Thyroid gland (tissue), 4 donors: ENCODE data around the gene PPIE. TPM values are rescaled to one million over a fixed set of nuclear protein-coding genes. Genes with fewer than 3 reads are reported as not detected.

Source experiments
- DNase-seq, 2 donors: peaks; one replicate each; pipeline ENCODE4 v3.0.0-alpha.2; 2019
- H3K27ac ChIP-seq, 3 donors: fragments of 200-600 bp; sonication (generic); 1 replicate in 2 of 3; 2 replicates in 1 of 3; pipeline ENCODE4 v1.5.1; 2016 to 2019; ENCODE audit warnings: mild to moderate bottlenecking in 1 of 3, moderate library complexity in 1 of 3
- H3K27me3 ChIP-seq: fragments of 200-600 bp; sonication (generic); one replicate; pipeline ENCODE4 v1.5.1; 2019
- H3K36me3 ChIP-seq, 2 donors: fragments of 200-600 bp; sonication (generic); one replicate each; pipeline ENCODE4 v1.5.1; 2016 to 2019
- H3K4me1 ChIP-seq, 2 donors: fragments of 200-600 bp; sonication (generic); one replicate each; pipeline ENCODE4 v1.5.1; 2017 to 2019
- H3K4me3 ChIP-seq, 3 donors: fragments of 200-600 bp; sonication (generic); replicated peaks in 1 of 3; 1 replicate in 2 of 3; 2 replicates in 1 of 3; pipeline ENCODE4 v1.5.1; 2016; ENCODE audit warnings: mild to moderate bottlenecking in 1 of 3
- H3K9me3 ChIP-seq: fragments of 200-600 bp; sonication (generic); one replicate; pipeline ENCODE4 v1.5.1; 2017
- CTCF ChIP-seq, 6 experiments: fragments of 200-600 bp in 3 of 6; fragments of 450-650 bp in 3 of 6; sonication (generic) in 3 of 6; IDR thresholded peaks; one replicate each; pipeline ENCODE4 v1.5.1; 2016 to 2019; ENCODE audit warnings: antibody characterized with exemption in 6 of 6, mild to moderate bottlenecking in 2 of 6, inconsistent platforms in 1 of 6, moderate library complexity in 1 of 6
- POLR2A ChIP-seq, 2 donors: fragments of 450-650 bp; IDR thresholded peaks; one replicate each; pipeline ENCODE4 v1.6.1; 2017; ENCODE audit warnings: antibody characterized with exemption in 2 of 2, mild to moderate bottlenecking in 2 of 2, moderate library complexity in 1 of 2
- WGBS, 2 donors: methylation state at CpG; one replicate each; pipeline ENCODE4 v1.1.5; 2017; 5-methylcytosine and 5-hydroxymethylcytosine counted together
- intact Hi-C: fragments of 100-400 bp; cut with DNase I; formaldehyde crosslinking; loops from one replicate; pipeline ENCODE4 v1.15.1; 2023
- total RNA-seq, 4 donors: library from RNA; depleted of rRNA; stranded (reverse); fragments of >200 nt; gene quantifications; one replicate each; pipeline ENCODE4 v1.2.3, GENCODE V29; 2016

Gene PPIE
- total RNA-seq, 4 donors from 2014 or later, result 47.1 to 52.7 (median 50.9) TPM

GRCh38 chr1:39691383-39692151 lies 47.1 kb upstream of the PPIE start, which contains the start of gene HPCAL4:
HPCAL4 (minus strand) TSS chr1:39691433; CDS start chr1:39684603, 6,830 bp downstream.
- no peaks in the 10 kb centered on the region for H3K9me3 ChIP-seq
- intact Hi-C loops, result no loop called here
- H3K36me3 ChIP-seq, result no peaks in the 10 kb centered on the region
- TF ChIP-seq POLR2A (IDR thresholded peaks at IDR 0.05) (peak in 1 of 2 donors; percentile 70), CTCF (IDR thresholded peaks at IDR 0.05) (no peak)
- peak within 1 kb of the TSS in 1 of 3 donors; percentile 24 for H3K4me3 ChIP-seq
- H3K27me3 ChIP-seq, result no peaks in the 10 kb centered on the region
- H3K4me1 ChIP-seq, result peaks cover 13 to 19% of the 10 kb centered on the region in 2 donors
- WGBS, 2 donors, result 1 to 6% methylated on average over 26 to 34 of the region's 47 CpGs
- H3K27ac ChIP-seq, result no peak within 1 kb of the TSS
- peak; percentile 97 for DNase-seq

DNA sequence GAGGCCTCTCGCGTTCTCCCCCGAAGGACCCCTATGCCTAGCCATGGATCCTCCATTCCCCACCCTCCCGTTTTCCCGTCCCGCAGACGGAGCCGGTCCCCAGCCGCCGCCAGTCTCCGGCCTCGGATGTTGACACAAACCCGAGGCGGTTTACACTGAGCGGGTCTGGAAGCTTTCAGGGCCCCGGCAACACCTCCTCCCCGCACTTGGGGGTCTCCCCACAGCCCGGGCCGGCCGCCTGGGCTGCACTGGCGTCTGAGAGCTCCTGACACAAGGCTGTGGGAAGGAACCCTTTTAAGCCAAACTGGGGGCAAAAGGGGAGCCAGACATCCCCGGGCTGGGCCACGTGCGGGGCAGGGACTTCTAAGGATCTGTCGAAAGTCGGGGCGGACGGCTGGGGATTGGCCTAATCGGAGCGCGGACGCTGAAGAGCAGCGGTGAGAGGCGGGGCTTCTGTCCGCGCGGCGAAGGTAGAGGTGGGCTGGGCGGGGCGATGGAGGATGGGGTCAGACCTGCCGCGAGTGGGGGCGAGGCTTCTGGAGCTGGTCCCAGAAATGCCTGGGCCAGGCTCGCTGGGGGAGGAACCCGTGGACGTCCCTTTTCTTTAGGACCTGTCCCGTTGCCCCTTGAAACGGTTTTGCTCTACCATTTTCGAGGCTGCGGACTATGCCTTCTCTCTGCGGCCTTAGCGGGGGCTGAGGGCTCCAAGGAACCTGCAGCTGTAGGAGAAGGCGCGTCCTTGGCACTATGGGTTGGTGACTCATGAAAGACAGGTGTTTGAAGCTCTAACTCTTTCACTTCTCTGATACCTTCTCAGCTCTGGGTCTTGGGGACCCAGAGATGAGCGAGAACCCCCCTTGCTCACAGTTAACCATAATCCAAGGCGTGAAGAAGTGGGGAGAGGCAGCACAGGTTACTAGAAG lies 46.3 kb upstream of the PPIE start:
- DNase-seq, result peak; percentile 60 to 73
- Histone ChIP-seq H3K36me3 (no peaks in the 10 kb centered on the region), H3K4me3 (peak overlapping the region in 1 of 3 donors; percentile 24), H3K9me3 (no peaks in the 10 kb centered on the region), H3K27ac (no peak overlapping the region), H3K27me3 (no peaks in the 10 kb centered on the region), H3K4me1 (peaks cover 13 to 19% of the 10 kb centered on the region in 2 donors)
- no peak for TF ChIP-seq CTCF (IDR thresholded peaks at IDR 0.05)
- TF ChIP-seq POLR2A (IDR thresholded peaks at IDR 0.05), result no peak
- 8 to 9% methylated on average over 52 to 54 of the region's 56 CpGs for WGBS, 2 donors
- intact Hi-C loops, result no loop called here

- Histone ChIP-seq H3K36me3 (no peaks in the 10 kb centered on the region), H3K4me3 (no peak overlapping the region), H3K27ac (no peak overlapping the region), H3K27me3 (no peaks in the 10 kb centered on the region), H3K4me1 (peaks cover 13 to 19% of the 10 kb centered on the region in 2 donors), H3K9me3 (no peaks in the 10 kb centered on the region)
- WGBS, 2 donors, result 96 to 100% methylated on average over 1 of the region's 1 CpG
- TF ChIP-seq POLR2A (IDR thresholded peaks at IDR 0.05), result no peak
- no peak for TF ChIP-seq CTCF (IDR thresholded peaks at IDR 0.05)
- no peak for DNase-seq
- intact Hi-C loops, result no loop called here
These were observed 44.7 kb upstream of the PPIE start for GRCh38 chr1:39694026-39694425.

DNA sequence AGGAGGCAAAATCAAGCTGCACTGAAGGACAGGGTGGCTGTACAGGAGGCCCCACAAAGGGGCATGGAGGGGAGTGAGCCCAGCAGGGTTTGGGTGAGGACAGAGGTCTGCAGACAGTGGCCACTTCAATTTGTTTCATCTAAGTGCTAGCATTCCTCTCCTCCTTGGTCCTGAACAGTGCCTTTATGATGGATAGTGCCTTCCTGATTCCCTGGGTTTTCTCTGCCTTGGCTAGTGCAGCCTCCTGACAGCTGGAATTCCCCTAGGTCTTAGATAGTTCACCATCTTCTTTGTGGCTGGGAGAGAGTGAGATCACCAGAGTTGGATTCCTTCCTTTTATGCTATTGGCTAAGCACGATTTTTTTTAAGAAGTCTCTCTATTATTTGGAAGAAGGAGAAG lies 43.7 kb upstream of the PPIE start:
- intact Hi-C loops, result no loop called here
- DNase-seq, result no peak
- H3K9me3 ChIP-seq, result no peaks in the 10 kb centered on the region
- TF ChIP-seq POLR2A (IDR thresholded peaks at IDR 0.05), result no peak
- TF ChIP-seq CTCF (IDR thresholded peaks at IDR 0.05), result no peak
- H3K4me3 ChIP-seq, result no peak overlapping the region
- no peaks in the 10 kb centered on the region for H3K27me3 ChIP-seq
- no peaks in the 10 kb centered on the region for H3K36me3 ChIP-seq
- no peak overlapping the region for H3K27ac ChIP-seq
- 21% methylated on average over 1 of the region's 1 CpG for WGBS, 2 donors
- H3K4me1 ChIP-seq, result peaks cover 13 to 19% of the 10 kb centered on the region in 2 donors
